Omental fat pad (tissue), 4 donors: ENCODE results near the gene ADAM19. TPM values are rescaled to one million over a fixed set of nuclear protein-coding genes. Genes with fewer than 3 reads are reported as not detected.

Experiments used
- ATAC-seq: fragments of 150-250 bp; one replicate; pipeline ENCODE4 v1.9.1; 2016; ENCODE audit warnings: mild to moderate bottlenecking, moderate library complexity; ENCODE audit not compliant: low FRiP score
- DNase-seq: peaks from one replicate; pipeline ENCODE4 v3.0.0-alpha.2; 2019; ENCODE audit warnings: low spot score
- CTCF ChIP-seq, 3 donors: fragments of 450-650 bp; IDR thresholded peaks; one replicate each; pipeline ENCODE4 v1.5.1; 2016 to 2017; ENCODE audit warnings: antibody characterized with exemption in 3 of 3, mild to moderate bottlenecking in 3 of 3, moderate library complexity in 2 of 3
- total RNA-seq, 4 donors: library from RNA; depleted of rRNA; stranded (reverse); fragments of >200 nt; gene quantifications; one replicate each; pipeline ENCODE4 v1.1.0, GENCODE V29; 2016

Gene ADAM19
- total RNA-seq, 4 donors from 2014 or later = 2.1 to 18.0 (median 9.1) TPM

- DNase-seq (no peak), ATAC-seq (no peak)
- TF ChIP-seq CTCF (IDR thresholded peaks at IDR 0.05) = no peak
Measured at GRCh38 chr5:157594675-157595459, 19.3 kb upstream of the ADAM19 start.

- no peak for TF ChIP-seq CTCF (IDR thresholded peaks at IDR 0.05)
- ATAC-seq (no peak), DNase-seq (no peak)
Measured at GRCh38 chr5:157594257-157594656, 18.7 kb upstream of the ADAM19 start.

DNA sequence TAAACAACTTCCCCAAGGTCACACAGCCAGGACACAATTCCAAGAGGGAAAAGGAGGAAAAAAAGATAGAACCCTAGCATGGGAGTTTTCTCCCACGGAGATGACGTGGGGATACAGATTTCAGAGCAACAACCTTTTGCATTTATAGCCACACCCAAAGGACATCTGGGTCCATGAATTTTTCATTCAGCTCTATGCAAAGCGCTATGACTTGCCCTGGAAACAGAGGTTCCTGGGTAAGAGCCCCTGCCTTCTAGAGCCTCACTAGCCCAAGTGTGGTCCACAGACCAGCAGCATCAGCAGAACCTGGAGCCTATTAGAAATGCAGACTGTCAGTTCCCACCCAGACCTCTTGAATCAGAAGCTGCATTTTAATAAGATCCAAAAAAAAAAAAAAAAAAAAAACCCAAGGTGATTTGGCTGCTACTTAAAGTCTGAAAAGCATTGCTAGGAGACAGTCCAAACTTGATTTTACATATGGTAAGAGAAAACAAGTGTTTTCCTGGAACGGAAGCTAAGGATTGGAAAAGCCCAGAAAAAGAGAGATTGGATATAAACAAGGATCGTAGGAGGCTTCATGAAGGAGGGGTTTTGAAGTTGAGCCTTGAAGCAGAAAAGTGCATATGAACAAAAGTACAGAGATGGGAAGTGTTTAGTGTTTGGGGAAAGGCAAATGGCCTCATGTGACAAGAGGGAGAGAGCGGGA, 17.6 kb upstream of the ADAM19 start:
- DNase-seq (no peak), ATAC-seq (no peak)
- no peak for TF ChIP-seq CTCF (IDR thresholded peaks at IDR 0.05)

- TF ChIP-seq CTCF (IDR thresholded peaks at IDR 0.05) = no peak
- ATAC-seq (no peak), DNase-seq (no peak)
Measured at GRCh38 chr5:157592594-157592993, 17.0 kb upstream of the ADAM19 start.

- no peak for ATAC-seq
- DNase-seq = no peak
- TF ChIP-seq CTCF (IDR thresholded peaks at IDR 0.05) = no peak
Measured at GRCh38 chr5:157590478-157590877, 14.9 kb upstream of the ADAM19 start.

DNA sequence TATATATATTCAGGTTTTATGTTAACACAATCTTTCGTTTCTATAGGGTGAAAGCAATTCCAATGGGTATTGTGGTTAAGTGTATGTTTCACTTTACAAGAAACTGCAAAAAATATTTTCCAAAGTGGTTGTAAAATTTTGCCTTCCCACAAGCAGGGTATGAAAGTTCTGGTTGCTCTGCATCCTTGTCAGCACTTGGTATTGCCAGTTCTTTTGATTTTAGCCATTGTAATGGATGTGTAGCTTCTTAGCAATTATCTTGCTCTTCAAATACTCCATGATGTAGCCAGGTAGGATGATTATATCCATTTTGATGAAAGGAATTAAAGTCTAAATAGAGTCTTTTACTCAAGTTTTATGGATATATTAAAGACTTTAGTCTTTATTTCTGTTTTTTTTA, 9.1 kb upstream of the ADAM19 start:
- TF ChIP-seq CTCF (IDR thresholded peaks at IDR 0.05) = no peak
- DNase-seq (no peak), ATAC-seq (no peak)
